Spleen (tissue), 11 donors: ENCODE results near the gene ING4. TPM values are rescaled to one million over a fixed set of nuclear protein-coding genes. Genes with fewer than 3 reads are reported as not detected.

ENCODE experiments used
- DNase-seq: peaks from one replicate; pipeline ENCODE4 v3.0.0-alpha.2; 2020
- H3K27ac ChIP-seq, 8 donors: fragments of 200-600 bp; sonication (generic) in 7 of 8; 1 replicate in 4 of 8; 2 replicates in 4 of 8; pipeline versions ENCODE4 v1.5.0 to v1.8.0; 2016 to 2021; ENCODE audit warnings: inconsistent platforms in 4 of 8, mild to moderate bottlenecking in 4 of 8, moderate library complexity in 1 of 8
- H3K27me3 ChIP-seq, 7 donors: fragments of 200-600 bp; sonication (generic) in 6 of 7; replicated peaks in 1 of 7; 1 replicate in 4 of 7; 2 replicates in 3 of 7; pipeline versions ENCODE4 v1.5.0 to v1.8.0; 2016 to 2021; ENCODE audit warnings: inconsistent platforms in 3 of 7, mild to moderate bottlenecking in 1 of 7
- H3K36me3 ChIP-seq, 6 donors: fragments of 200-600 bp; sonication (generic) in 5 of 6; 1 replicate in 4 of 6; 2 replicates in 2 of 6; pipeline versions ENCODE4 v1.5.0 to v1.8.0; 2016 to 2021; ENCODE audit warnings: inconsistent platforms in 2 of 6
- H3K4me1 ChIP-seq, 6 donors: fragments of 200-600 bp; sonication (generic) in 5 of 6; 1 replicate in 3 of 6; 2 replicates in 3 of 6; pipeline versions ENCODE4 v1.5.0 to v1.8.0; 2016 to 2021; ENCODE audit warnings: inconsistent platforms in 3 of 6
- H3K4me3 ChIP-seq, 8 donors: fragments of 200-600 bp; sonication (generic) in 7 of 8; 1 replicate in 4 of 8; 2 replicates in 4 of 8; pipeline versions ENCODE4 v1.5.0 to v1.8.0; 2016 to 2021; ENCODE audit warnings: inconsistent platforms in 4 of 8, mild to moderate bottlenecking in 4 of 8, moderate library complexity in 2 of 8
- H3K9me3 ChIP-seq, 8 donors: fragments of 200-600 bp; sonication (generic) in 7 of 8; 1 replicate in 4 of 8; 2 replicates in 4 of 8; pipeline versions ENCODE4 v1.5.0 to v1.8.0; 2016 to 2021; ENCODE audit warnings: inconsistent platforms in 4 of 8
- POLR2A ChIP-seq, 3 donors: fragments of 450-650 bp; IDR thresholded peaks; one replicate each; pipeline ENCODE4 v1.5.1; 2017; ENCODE audit warnings: antibody characterized with exemption in 3 of 3, mild to moderate bottlenecking in 1 of 3
- POLR2AphosphoS5 ChIP-seq, 3 donors: sonication (generic); formaldehyde crosslinking; IDR thresholded peaks; one replicate each; pipeline ENCODE4 v1.5.1; 2017; ENCODE audit warnings: antibody characterized with exemption in 3 of 3
- WGBS, 5 donors: extraction: QIAGEN DNeasy Blood & Tissue Kit in 3 of 5; methylation state at CpG; one replicate each; pipeline versions ENCODE4 v1.1.5 to v1.1.7; 2013 to 2018; 5-methylcytosine and 5-hydroxymethylcytosine counted together
- intact Hi-C: fragments of 100-400 bp; cut with DNase I; formaldehyde crosslinking; loops from one replicate; pipeline ENCODE4 v1.15.0; 2023; ENCODE audit warnings: low total_unique reads
- polyA plus RNA-seq, 3 donors: library from polyadenylated mRNA; stranded (reverse); fragments of 200-250 nt; gene quantifications; one replicate each; pipeline ENCODE4 v1.2.1, GENCODE V29; 2013
- total RNA-seq, 7 donors: library from RNA; depleted of rRNA in 3 of 7; stranded (reverse); fragments of >200 nt in 3 of 7; fragmentation: NEBNext Ultra II Directional in 4 of 7; extraction: Animal tissue kit (Norgen Biotek cat#: 25700) in 4 of 7; gene quantifications; one replicate each; pipeline versions ENCODE4 v1.1.0 to v1.2.1, GENCODE V29; 2016 to 2021
- TF ChIP-seq, protein P1 (sequence below), 11 experiments: fragments of 200-600 bp in 7 of 11; fragments of 450-650 bp in 4 of 11; sonication (generic) in 4 of 11; IDR thresholded peaks in 8 of 11; conservative IDR thresholded peaks in 3 of 11; 1 replicate in 7 of 11; 2 replicates in 4 of 11; pipeline versions ENCODE4 v1.4.0 to v1.8.0; 2016 to 2021; ENCODE audit warnings: antibody characterized with exemption in 11 of 11, inconsistent platforms in 4 of 11, mild to moderate bottlenecking in 1 of 11
- donor health status: healthy with polysubstance abuse.
- donor health status: DM: no; HTN: no; CAD: no; lungs with moderate emphysema.
- donor health status: DM: no; HTN: no; CAD: no.
- donor health status: Bipolar disorder and iron deficiency.
- donor health status: healthy.
- donor health status: DM: no; HTN: no; CAD: no.
- donor health status: DM: yes; HTN: yes; CAD: no.

Gene ING4
- total and polyA plus RNA-seq, 10 donors = 33.0 to 68.8 (median 49.9) TPM

DNA sequence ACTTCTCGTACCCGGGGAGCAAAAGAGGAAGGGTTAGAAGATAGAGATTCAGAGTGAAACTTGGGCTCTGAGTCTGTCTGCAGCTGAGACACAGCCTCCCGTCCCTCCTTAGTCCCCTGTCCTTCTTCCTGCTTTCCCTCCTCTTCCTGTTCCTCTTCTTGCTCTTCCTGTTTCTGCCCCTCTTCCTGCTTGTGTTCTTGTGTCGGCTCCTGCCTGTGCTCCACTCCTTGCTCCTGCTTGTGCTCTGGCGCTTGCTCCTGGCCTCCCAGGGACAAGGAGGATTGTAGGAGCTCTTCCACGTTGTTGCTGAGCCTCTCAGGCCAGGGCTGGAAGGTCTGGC is 18.7 kb downstream of the ING4 start:
- H3K36me3 ChIP-seq = peaks cover 0 to 20% (median 12%) of the 10 kb centered on the region in 6 donors
- peak overlapping the region in 7 of 8 donors; percentile 54 to 83 (median 67) for H3K27ac ChIP-seq
- H3K4me1 ChIP-seq = peaks cover 20 to 68% (median 42%) of the 10 kb centered on the region in 6 donors
- H3K4me3 ChIP-seq = peak overlapping the region in 3 of 8 donors; percentile 5 to 44 (median 11)
- WGBS, 5 donors = 17 to 28% (median 20%) methylated on average over 6 of the region's 6 CpGs
- H3K27me3 ChIP-seq = no peaks in the 10 kb centered on the region
- intact Hi-C loops = no loop called here
- no peak for DNase-seq
- peaks cover 0 to 16% (median 4%) of the 10 kb centered on the region in 8 donors for H3K9me3 ChIP-seq
- TF ChIP-seq POLR2A (IDR thresholded peaks at IDR 0.05) (no peak), POLR2AphosphoS5 (IDR thresholded peaks at IDR 0.05) (peak in 2 of 3 donors; percentile 49 to 60)
- TF ChIP-seq, protein P1, sequence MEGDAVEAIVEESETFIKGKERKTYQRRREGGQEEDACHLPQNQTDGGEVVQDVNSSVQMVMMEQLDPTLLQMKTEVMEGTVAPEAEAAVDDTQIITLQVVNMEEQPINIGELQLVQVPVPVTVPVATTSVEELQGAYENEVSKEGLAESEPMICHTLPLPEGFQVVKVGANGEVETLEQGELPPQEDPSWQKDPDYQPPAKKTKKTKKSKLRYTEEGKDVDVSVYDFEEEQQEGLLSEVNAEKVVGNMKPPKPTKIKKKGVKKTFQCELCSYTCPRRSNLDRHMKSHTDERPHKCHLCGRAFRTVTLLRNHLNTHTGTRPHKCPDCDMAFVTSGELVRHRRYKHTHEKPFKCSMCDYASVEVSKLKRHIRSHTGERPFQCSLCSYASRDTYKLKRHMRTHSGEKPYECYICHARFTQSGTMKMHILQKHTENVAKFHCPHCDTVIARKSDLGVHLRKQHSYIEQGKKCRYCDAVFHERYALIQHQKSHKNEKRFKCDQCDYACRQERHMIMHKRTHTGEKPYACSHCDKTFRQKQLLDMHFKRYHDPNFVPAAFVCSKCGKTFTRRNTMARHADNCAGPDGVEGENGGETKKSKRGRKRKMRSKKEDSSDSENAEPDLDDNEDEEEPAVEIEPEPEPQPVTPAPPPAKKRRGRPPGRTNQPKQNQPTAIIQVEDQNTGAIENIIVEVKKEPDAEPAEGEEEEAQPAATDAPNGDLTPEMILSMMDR (IDR thresholded peaks at IDR 0.05 in 8 of 11, conservative IDR thresholded peaks at IDR 0.05 in 3 of 11) = no peak

DNA sequence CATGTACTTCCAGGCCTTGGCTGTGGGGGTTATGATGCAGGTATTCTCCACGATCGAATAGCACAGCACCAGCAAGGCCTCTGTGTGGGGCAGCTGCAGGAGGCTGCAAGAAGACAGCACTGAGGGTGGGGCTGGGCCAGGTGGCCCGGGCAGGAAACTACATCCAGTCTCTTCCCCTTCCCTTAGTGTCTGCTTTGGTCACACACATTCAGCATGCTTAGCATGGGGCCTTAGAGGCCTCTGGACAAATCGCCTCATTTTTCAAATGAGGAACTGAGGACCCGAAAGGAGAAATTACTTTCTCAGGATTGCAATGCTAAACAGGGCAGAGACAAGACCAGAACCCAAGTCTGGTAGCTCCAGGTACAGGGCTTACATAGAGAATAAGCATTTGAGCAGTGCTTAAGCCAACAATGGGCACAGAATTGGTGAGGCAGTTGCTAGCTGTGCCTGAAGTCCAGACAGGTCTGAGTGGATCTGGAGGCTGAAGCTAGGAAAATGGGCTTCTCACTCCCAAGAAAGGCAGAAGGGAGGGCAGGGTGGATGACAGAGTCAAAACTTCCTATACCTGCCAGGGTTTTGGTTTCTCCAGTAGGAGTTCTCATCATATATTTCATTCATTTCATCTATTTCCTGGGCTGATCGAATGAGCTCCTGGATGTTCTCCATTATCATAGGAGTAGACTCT is 19.2 kb downstream of the ING4 start:
- TF ChIP-seq, protein P1 (IDR thresholded peaks at IDR 0.05 in 8 of 11, conservative IDR thresholded peaks at IDR 0.05 in 3 of 11) = no peak
- TF ChIP-seq POLR2AphosphoS5 (IDR thresholded peaks at IDR 0.05) (peak in 2 of 3 donors; percentile 18 to 32), POLR2A (IDR thresholded peaks at IDR 0.05) (no peak)
- intact Hi-C loops = no loop called here
- peaks cover 0 to 15% (median 10%) of the 10 kb centered on the region in 6 donors for H3K36me3 ChIP-seq
- DNase-seq = no peak
- H3K27ac ChIP-seq = peak overlapping the region in 7 of 8 donors; percentile 54 to 83 (median 67)
- peak overlapping the region in 2 of 8 donors; percentile 11 to 44 for H3K4me3 ChIP-seq
- WGBS, 5 donors = 36 to 67% (median 51%) methylated on average over 6 of the region's 6 CpGs
- H3K4me1 ChIP-seq = peaks cover 22 to 73% (median 47%) of the 10 kb centered on the region in 6 donors
- H3K27me3 ChIP-seq = no peaks in the 10 kb centered on the region
- H3K9me3 ChIP-seq = peaks cover 0 to 16% (median 4%) of the 10 kb centered on the region in 8 donors

DNA sequence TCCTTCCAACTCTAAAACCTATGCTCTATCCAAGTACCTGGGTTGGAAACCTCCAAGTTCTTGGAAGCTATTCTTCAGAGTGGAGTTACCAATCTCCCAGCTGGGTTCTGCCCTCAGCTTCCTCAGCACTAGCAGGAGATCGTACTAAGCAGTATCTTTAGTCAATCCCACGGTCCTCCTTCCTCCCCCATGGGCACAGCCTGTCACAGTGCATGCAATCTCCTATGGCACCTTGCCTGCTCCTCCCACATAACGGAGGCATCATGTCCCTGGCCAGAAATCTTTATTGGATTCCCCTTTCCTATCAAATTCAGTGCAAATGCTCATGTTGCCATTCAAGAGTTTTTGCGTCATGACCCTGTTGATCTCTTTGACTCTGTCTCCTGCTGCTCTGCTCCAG is 21.8 kb downstream of the ING4 start:
- 72 to 83% (median 76%) methylated on average over 4 of the region's 4 CpGs for WGBS, 5 donors
- peaks cover 0 to 16% (median 4%) of the 10 kb centered on the region in 8 donors for H3K9me3 ChIP-seq
- no peak for DNase-seq
- no peak overlapping the region for H3K4me3 ChIP-seq
- H3K36me3 ChIP-seq = peaks cover 0 to 5% (median 0%) of the 10 kb centered on the region in 6 donors
- no peaks in the 10 kb centered on the region for H3K27me3 ChIP-seq
- intact Hi-C loops = no loop called here
- peak overlapping the region in 1 of 8 donors; percentile 84 for H3K27ac ChIP-seq
- no peak for TF ChIP-seq POLR2AphosphoS5 (IDR thresholded peaks at IDR 0.05)
- TF ChIP-seq, protein P1 (IDR thresholded peaks at IDR 0.05 in 8 of 11, conservative IDR thresholded peaks at IDR 0.05 in 3 of 11) = no peak
- no peak for TF ChIP-seq POLR2A (IDR thresholded peaks at IDR 0.05)
- peaks cover 29 to 80% (median 62%) of the 10 kb centered on the region in 6 donors for H3K4me1 ChIP-seq

DNA sequence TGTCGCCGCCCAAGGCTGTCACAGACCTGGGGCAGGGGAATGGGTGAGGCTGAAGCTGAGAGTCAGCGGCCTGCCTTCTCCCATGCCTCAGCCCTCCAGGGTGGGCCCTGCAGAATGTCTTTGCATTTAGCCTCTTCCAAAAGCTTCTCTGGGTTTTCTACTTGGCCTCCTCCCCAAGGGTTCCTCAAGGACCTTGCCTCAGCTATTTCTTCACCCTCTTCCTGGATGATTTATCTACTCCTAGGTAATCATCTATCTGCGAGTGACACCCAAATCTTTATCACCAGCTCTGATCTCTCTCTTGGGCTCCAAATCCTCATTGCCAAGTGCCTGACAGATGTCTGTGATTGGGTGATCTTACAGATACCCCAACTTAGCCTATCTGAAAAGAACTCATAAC is 22.4 kb downstream of the ING4 start:
- TF ChIP-seq POLR2AphosphoS5 (IDR thresholded peaks at IDR 0.05) (no peak), POLR2A (IDR thresholded peaks at IDR 0.05) (no peak)
- TF ChIP-seq, protein P1 (IDR thresholded peaks at IDR 0.05 in 8 of 11, conservative IDR thresholded peaks at IDR 0.05 in 3 of 11) = no peak
- Histone ChIP-seq H3K27ac (peak overlapping the region in 4 of 8 donors; percentile 73 to 87 (median 80)), H3K4me3 (no peak overlapping the region), H3K4me1 (peaks cover 29 to 84% (median 64%) of the 10 kb centered on the region in 6 donors), H3K27me3 (no peaks in the 10 kb centered on the region), H3K9me3 (peaks cover 0 to 16% (median 4%) of the 10 kb centered on the region in 8 donors), H3K36me3 (peaks cover 0 to 5% (median 0%) of the 10 kb centered on the region in 6 donors)
- DNase-seq = no peak
- WGBS, 5 donors = 88 to 94% (median 90%) methylated on average over 4 of the region's 4 CpGs
- intact Hi-C loops = no loop called here
